ELF-1 (cell line): Measurements from ENCODE around the gene GPR155.
"Not testable (repeated sequence)": the region's sequence is repeated elsewhere in the genome, so short reads cannot be mapped to it uniquely, and the experiment has no call there.

Experiments used
- DNase-seq: peaks from one replicate; pipeline ENCODE4 v3.0.0-alpha.2; 2016; ENCODE audit warnings: low read depth, low spot score

Gene GPR155

DNA sequence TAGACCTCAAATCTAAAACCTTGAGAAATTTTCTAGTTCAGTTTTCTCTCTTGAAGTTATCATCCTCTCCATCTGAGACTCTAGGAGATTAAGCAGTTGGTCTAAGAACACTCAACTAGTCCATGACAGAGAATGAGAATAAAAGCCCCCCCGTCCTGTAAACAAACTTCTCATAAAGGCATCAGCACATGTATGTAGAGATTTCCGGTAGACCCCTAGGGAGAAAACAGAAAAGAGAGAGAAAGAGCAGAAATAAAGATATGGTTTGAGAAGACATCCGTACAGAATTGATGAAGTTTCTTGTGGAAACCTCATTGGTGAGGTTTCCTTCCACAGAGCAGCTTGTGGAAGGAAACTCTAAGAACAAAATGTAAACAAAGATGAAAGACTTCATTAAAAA is 3.2 kb upstream of the GPR155 start:
- no peak for DNase-seq

DNA sequence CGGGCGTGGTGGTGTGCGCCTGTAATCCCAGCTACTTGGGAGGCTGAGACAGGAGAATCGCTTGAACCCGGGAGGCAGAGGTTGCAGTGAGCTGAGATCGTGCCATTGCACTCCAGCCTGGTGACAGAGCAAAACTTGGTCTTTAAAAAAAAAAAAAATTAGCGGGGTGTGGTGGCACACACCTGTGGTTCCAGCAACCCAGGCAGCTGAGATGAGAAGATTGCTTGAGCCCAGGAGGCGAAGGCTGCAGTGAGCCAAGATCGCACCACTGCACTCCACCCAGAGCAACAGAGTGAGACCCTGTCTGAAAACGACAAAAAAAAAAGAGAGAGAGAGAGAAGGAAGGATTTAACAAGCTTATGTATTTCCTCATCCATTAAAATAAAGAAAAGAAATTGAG is 2.7 kb upstream of the GPR155 start:
- DNase-seq = not testable (repeated sequence)

DNA sequence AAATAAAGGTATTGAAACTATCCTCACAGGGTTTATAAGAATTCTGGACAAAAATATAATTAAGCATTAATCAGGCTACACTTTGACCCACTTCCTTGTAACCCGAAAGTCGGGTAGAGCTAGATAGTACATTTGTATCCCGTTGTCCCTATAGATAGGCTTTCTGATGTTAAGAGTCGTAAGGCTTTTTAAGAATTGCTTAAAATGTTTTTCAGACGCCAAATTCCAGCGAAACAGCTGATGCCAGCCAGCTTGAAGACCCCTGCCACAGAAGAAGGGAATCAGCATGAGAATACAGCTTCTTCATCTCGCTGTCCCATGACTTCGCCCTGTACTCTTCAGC is 962 bp upstream of the GPR155 start:
- no peak for DNase-seq

DNA sequence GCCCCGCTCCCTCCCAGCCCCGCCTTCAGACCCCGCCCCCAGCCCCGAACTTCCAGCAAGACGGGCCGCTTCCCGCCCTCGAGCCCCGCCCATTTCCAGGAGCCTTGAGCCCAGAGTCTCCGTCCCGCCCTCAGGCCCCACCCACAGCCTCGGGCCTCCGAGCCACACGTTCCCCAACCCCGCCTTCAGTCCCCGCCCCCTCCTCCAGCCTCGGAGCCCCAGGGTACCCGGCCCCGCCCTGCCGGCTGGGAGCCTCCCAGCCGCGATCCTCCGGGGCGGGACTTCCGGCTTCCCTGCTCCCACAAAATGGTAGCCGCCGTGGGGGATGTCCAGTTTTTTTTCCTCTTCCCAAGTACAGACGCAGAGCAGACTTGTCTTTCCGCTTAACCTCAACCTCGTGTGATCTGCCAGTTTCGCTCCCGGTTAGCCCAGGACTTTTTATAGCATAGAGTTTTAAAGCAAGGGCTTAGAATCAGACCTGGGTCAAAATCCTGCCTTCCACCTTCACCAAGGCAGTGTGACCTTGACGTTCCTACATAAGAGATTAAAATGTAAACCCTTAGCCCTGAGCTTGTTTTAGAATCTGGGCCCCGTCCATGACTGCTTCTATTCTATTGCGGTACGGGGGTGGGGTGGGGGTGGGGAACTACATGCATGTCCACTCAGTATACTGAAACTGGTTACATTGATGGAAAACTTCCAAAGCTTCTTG is 435 bp upstream of the GPR155 start:
- peak; percentile 88 for DNase-seq

DNA sequence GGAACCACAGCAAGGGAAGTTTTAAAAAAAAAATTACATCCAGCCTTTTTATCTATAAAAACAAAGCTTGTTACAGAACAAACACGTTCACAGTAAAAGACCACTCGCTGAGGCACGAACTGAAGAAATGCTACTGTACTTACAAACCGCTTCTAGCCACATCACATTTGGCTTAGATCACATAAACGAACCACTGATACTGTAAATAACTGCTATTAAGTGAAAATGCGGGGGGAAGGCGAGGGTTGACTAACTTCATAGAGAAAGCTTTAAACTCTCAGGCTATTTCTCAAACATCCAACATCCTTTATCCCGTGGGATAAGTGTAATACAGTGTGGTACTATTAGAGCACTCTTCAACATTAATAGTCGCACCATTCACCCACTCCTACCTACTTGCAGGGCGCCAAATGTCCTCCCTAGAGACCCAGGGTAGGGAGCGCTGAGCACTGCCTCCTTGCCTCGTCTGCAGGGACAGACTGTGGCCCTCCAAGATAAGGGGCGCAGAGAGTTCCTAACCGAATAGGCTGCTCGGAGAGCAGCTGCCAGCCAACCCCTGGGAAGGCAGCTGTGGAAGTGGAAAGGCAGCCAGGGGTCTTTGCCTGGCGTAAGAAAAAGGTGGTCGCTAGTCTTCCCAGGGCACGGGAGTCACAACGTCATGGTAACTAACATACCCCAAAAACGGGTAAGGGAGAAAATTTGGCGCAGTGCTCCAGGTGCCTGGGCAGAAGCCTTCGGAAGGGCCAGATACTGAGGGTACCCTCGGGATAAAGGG is 854 bp downstream of the GPR155 start:
- peak; percentile 32 for DNase-seq

DNA sequence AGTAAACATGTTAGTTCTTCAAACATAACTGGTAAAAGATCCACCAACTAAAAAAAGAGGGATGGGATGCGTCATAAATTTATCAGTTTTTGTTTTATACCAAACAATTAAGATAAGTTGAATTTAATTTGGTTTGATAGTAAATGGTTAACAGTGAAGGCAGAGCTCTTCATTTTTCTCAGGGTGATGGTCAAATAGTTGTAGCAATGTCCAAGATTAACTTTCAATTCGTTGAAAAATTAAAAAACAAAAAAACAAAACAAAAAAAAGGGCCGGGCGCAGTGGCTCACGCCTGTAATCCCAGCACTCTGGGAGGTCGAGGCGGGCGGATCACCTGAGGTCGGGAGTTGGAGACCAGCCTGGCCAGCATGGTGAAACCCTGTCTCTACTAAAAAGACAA is 1.8 kb downstream of the GPR155 start:
- not testable (repeated sequence) for DNase-seq

DNA sequence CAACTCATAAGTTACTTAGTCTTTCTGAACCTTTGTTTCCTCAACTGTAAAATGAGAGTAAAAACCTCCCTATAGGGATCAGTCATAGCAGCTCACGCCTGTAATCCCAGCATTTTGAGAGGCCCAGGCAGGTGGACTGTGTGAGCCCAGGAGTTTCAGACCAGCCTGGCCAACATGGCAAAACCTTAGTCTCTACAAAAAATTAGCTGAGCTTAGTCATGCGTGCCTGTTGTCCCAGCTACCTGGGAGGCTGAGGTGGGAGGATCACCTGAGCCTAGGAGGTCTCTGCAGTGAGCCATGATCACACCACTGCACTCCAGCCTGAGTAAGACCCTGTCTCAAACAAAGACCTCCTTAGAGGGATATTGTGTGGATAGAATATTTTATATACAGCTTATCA is 2.3 kb downstream of the GPR155 start:
- no peak for DNase-seq

DNA sequence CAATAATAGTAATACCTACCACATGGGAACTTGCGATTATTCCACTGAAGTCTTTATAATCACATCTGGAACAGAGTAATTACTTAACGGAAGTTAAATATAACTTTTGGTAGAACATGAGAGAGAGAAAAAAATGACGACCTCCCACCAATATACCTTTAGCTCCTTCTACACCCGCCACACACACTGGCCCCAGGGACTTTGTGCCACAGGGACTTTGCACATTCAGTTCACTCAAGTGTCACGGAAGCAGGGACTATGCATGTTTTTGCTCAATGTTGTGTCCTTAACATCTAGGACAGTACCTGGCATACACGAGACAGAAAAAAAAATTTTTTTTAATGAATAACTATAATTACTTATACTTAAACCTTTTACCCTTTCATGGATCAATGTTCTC is 4.0 kb downstream of the GPR155 start:
- no peak for DNase-seq

DNA sequence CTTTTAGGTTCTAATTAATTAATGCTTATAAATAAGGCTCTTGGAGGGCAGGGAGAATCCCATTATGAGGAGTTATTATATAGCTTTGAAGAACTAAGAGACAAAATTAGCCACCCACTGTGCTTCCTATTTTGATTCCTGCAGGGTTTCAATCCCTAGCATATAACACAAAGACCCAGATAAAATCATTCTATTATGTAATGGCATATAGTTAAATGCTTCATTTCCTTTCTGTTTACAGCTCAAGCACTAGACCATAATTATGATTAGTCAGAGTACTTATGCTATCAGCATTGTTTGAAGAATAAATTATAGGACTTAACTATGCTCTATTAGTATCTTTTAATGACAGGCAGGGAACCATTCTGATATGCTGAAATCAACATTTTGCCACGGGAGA is 9.1 kb downstream of the GPR155 start:
- DNase-seq = no peak

DNA sequence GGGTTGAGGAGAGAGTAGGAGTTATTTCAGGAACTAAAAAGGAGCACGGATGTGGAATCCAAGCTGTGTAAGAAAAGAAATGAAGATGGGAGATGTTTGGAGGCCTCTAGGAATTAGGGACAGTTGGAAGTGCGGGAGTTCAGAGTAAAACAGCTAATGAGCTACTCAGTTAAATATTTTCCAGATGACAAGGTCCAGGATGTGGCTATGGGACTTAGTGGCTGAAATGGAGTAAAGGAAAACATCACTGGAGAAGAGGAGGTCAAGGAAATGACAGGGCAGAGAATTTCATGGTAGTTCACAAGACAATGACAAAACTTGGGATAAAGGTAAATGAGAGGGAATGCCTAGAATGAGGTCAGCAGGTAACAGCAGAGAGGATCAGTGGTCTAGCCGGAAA is 13.0 kb downstream of the GPR155 start:
- DNase-seq = no peak

DNA sequence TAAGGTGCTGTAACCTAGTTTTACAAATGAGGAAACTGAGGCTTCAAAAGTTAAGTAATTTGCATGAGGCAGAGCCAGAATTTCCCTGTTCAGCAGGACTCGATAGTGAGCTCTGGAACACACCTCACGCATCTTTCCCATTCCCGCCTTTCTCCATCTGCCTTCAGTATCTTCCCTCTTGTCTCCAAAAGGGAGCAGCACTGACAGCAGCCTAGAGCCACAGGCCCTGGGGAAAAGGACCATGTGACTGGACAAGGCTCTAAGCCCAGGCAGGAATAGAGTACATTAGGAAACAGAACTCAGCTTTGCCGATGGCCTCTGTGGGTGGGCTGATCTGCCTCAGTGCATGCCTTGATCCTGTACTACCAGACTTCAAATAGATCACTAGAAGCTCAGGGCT is 21.5 kb downstream of the GPR155 start:
- peak; percentile 83 for DNase-seq

DNA sequence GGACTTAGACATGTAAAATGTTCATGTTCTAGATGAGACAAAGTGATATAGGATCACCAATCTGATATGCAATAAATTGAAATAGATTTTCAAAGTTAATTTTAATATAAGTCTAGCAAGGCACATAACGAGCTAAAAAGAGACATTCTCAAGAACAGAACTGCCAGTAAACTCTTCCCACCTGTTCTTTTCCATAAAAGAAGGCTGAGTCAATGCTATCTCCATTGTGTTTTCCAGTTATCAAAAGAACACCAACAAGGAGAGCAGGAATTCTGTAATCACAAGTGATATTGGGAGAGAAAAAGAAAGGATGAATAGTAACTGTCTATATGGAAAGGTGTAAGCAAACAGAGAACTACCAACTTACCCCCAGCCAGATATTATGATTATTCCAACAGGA is 25.6 kb downstream of the GPR155 start:
- no peak for DNase-seq

DNA sequence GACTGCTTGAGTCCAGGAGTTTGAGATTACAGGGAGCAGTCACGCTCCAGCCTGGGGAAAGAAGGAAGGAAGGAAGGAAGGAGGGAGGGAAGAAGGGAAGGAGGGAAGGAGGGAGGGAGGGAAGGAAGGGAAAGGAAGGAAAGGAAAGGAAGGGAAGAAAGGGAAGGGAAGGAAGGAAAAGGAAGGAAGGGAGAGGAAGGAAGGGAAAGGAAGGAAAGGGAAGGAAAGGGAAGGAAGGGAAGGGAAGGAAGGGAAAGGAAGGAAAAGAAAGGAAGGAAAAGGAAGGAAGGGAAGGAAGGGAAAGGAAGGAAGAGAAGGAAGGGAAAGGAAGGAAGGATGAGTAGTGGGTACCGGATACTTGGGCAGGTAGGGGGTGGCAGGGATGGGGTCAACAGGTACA is 32.3 kb downstream of the GPR155 start:
- DNase-seq = no peak

DNA sequence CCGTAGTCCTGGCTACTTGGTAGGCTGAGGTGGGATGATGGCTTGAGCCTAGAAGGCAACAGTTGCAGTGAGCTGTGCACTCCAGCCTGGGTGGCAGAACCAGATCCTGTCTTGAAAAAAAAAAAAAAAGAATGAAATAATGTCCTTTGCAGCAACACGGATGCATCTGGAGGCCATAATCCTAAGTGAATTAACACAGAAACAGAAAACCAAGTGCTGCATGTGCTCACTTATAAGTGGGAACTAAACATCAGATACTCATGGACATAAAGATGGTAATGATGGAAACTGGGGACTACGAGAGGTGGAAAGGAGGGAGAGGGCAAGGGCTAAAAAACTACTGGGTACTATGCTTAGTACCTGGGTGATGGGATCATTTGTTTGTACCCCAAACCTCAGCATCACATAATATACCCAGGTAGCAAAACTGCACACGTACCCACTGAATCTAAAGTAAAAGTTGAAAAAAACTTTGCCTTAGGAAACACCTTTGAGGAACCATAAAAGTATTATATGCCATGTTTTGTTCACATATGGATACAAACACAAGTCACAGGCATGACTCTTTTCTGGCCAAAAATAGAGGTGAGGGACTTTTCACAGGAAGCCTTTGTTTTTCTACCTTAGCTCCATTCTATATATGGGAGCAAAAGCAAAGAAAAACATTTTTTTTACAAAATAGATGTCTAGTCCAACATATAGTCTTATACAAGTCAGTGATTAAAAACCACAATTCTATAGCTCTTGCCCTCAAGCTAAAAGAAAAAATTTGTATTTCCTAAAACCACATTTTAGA is 36.6 kb downstream of the GPR155 start:
- DNase-seq = no peak

DNA sequence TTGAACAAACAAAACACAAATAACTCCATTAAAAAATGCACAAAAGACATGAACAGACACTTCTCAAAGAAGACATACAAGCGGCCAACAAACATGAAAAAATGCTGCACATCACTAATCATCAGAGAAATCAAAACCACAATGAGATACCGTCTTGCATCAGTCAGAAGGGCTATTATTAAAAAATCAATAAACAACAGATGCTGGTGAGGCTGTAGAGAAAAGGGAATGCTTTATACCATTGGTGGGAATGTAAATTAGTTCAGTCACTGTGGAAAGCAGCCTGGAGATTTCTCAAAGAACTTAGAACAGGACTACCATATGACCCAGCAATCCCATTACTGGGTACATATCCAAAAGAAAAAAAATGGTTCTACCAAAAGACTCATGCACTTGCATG is 37.8 kb downstream of the GPR155 start:
- no peak for DNase-seq

DNA sequence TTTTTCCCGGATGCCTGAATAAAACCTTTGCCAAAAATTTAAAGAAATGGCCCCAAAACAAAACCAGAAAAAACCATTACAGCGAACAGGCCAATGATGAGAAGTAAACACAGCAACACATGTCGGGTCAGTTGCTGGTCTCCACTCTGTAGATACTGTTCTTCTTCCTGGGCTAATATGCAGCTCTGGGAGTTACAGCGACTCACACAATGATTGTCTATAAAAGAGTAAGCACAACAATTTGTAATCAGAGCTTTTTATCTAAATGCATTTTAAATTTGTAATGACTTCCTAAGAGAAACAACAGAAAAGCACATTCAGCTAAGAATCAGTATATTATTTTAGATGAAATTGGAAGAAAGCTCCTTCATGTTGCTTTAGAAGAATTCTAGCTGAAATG is 40.3 kb downstream of the GPR155 start:
- no peak for DNase-seq

DNA sequence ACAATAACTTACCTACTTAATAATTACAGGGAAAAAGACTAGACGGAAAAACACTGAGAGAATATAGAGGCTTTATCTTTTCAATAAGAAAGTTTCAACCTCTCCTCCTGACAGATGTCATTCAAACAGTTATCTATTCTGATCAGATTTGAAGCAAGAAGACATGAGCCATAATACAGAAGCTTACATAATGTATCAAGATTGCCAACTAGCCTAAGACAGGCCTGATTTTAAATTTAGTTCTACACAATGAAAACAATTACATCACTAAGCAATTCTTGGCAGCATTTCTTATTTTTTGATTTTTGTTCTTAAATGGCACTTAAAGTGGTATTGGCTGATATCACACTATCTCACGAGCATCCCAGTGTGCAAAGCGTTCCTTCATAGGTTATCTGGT is 41.6 kb downstream of the GPR155 start:
- DNase-seq = no peak

DNA sequence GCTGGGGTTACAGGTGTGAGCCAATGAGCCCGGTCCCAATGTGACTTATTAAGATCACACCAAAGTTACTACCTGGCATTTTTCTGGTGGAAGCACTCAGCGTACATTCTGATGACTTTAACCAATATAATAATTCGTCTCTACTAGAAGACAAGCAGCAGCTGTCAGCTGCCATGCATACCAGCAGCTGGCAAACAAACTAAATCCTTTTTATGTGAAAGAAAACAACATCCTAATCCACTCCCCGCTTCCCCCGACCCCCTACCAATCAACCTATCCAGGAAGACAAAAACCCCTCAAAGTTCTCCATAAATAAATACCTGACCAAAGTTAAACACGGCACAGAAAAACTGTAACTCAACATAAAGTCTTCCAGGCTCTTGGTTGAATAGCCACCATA is 42.1 kb downstream of the GPR155 start:
- no peak for DNase-seq

DNA sequence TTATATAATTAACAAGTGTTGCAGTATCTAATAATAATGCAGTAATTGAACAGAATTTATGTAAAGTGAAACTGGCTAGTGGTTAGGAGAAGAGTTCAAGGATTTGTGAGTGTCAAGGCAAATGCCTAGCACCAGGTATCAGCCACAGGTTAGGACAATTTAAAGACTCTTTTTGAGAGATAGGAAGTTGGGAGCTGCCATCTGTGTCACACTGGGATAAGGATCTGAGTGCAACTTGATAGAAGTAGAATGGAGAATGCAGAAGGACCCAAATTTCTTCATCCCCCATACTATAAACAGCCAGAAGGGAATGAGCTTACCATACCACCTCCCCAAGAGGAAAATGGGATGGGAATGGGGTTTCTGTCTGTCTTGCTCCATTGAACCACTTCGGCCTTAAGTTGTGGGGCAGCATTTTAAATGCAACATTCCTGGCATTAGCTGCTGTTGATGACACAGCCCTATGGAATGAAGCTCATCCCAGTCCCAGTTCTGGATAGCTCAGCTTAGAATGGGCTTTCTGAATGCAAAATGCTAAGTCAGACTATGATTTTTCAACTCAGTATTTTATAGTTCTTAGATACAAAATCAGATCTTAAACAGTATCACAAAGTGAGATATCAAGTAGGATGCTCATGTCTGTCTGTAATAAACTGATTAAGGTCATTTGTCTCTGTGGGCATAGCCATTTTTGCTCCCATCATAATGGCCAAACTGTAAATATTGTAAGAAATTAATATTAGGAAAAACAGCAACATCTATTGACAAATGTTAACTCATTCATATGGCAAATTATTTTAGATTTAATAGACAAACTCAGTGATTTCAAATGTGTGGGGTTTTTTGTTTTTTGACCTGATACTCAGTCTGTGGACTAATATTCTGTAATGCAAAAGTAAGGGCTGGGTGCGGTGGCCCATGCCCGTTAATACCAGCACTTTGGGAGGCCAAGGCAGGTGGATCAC is 44.0 kb downstream of the GPR155 start:
- peak; percentile 55 for DNase-seq

DNA sequence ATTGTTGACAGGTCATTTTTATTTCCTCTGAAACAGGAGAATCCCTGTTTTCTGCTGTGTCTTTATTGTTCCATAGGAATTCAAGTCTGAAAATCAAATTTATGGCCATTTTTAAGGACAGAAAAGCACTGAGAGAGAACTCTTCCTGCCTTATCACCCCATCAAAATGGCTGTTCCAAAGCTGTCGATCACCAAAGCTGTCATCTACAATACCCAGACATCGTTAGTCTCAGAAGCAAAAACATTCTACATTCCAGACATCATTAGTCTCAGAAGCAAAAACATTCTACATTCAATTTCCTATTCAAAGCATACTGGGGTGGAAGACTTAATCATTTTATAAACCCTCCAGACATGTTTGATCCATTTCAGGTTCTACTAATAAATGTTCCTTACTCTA is 46.9 kb downstream of the GPR155 start:
- no peak for DNase-seq

DNA sequence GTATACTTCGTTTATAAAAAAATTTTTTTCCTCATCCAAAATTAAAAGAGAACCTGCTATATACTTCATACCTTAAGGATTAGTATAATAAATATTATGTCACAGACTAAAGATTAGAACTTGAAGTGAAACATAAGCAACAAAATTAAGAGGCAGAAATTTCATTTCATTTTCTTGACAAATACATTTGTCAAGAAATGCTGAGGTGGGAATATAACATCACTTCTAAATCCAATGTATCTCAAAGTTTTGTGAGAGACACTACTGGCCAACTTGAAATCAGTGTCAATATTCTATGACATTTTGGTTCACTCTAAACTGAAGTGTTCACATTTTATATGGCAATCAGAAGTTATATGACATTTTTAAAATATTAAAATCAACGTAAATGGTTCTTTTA is 47.5 kb downstream of the GPR155 start:
- no peak for DNase-seq
